BJ (cell line): ENCODE data around the gene GRIK2. TPM values are rescaled to one million over a fixed set of nuclear protein-coding genes. Genes with fewer than 3 reads are reported as not detected.

Experiments used
- CTCF ChIA-PET: fragments of 350-600 bp; formaldehyde crosslinking; extraction: SDS; loops from one replicate; lab custom pipeline; 2021; ENCODE audit warnings: antibody characterized with exemption, inconsistent platforms; lab: Yijun Ruan, JAX
- POLR2A ChIA-PET: fragments of 300-600 bp; sonication (Branson Sonifier 250); formaldehyde crosslinking; extraction: SDS; loops from one replicate; lab custom pipeline; 2021; ENCODE audit warnings: antibody characterized with exemption; lab: Charles Lee
- DNase-seq: peaks from one replicate; pipeline ENCODE4 v3.0.0-alpha.2; 2011; ENCODE audit warnings: low read depth
- H3K27me3 ChIP-seq: 2 replicates; pipeline ENCODE4 v1.6.0; 2011; ENCODE audit warnings: low read length; ENCODE audit not compliant: control insufficient read depth, insufficient read depth
- H3K36me3 ChIP-seq: 2 replicates; pipeline ENCODE4 v1.5.1; 2011; ENCODE audit warnings: low read length; ENCODE audit not compliant: control insufficient read depth, insufficient read depth
- H3K4me3 ChIP-seq: 2 replicates; pipeline ENCODE4 v1.5.1; 2011; ENCODE audit warnings: low read depth, mild to moderate bottlenecking, control low read depth, low read length
- polyA plus RNA-seq: library from polyadenylated mRNA; depleted of rRNA; stranded (reverse); fragments of >200 nt; gene quantifications from 2 replicates; pipeline ENCODE4 v1.2.3, GENCODE V29; 2011
- TF ChIP-seq, protein P1 (sequence below): IDR thresholded peaks from 2 replicates; pipeline ENCODE4 v1.5.1; 2011; ENCODE audit warnings: low read depth, mild to moderate bottlenecking, control low read depth, inconsistent platforms, low read length, moderate library complexity; ENCODE audit not compliant: insufficient read depth

GRIK2 gene
- polyA plus RNA-seq, 1 experiment, result 23.0 TPM

DNA sequence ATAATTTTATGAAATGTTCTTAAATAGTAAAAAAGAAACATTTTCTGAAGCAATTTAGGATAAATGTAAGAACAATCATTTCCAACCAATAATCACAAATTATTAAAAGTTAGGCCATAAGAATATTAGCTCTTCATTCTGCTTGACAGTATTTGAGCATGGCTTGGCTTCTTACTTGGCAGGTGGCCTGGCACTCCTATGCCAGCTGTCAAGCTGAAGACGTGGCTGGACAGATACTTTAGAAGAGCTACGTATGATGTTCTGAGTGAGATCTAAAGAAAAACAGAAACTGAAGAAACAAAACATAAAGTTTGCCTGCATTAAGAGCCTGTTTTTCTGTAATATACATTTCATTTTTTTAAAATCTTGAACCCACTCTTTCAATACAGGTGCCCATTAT lies 438.9 kb downstream of the GRIK2 start:
- POLR2A ChIA-PET, result no interaction called here
- TF ChIP-seq, protein P1, sequence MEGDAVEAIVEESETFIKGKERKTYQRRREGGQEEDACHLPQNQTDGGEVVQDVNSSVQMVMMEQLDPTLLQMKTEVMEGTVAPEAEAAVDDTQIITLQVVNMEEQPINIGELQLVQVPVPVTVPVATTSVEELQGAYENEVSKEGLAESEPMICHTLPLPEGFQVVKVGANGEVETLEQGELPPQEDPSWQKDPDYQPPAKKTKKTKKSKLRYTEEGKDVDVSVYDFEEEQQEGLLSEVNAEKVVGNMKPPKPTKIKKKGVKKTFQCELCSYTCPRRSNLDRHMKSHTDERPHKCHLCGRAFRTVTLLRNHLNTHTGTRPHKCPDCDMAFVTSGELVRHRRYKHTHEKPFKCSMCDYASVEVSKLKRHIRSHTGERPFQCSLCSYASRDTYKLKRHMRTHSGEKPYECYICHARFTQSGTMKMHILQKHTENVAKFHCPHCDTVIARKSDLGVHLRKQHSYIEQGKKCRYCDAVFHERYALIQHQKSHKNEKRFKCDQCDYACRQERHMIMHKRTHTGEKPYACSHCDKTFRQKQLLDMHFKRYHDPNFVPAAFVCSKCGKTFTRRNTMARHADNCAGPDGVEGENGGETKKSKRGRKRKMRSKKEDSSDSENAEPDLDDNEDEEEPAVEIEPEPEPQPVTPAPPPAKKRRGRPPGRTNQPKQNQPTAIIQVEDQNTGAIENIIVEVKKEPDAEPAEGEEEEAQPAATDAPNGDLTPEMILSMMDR, result no peak
- CTCF ChIA-PET, result no interaction called here

DNA sequence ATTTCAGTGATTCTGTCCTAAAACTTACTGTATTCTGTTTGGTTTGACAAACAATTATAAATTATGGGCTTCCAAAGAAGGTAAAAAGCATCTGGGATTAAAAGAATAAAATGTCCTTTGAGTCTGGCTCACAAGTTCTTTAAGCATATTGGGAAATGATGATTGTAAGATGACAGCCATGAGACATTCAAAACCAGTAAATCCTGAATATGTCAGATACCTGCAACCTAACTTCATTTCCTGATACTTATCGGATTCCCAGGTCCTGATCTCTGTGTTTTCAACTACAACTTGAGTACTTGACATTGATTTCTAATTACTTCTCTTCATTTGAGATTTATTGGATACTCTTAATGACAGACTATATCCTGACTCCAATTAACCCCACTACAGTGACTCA lies 446.6 kb downstream of the GRIK2 start:
- H3K27me3 ChIP-seq, result no peaks in the 10 kb centered on the region
- H3K36me3 ChIP-seq, result no peaks in the 10 kb centered on the region
- DNase-seq, result no peak
- ChIA-PET POLR2A (no interaction called here), CTCF (interaction anchor here (0.7 kb wide), 1 partner anchor 1663 kb away, joined by 3 read pairs; no protein-coding TSS in a partner anchor)
- no peak overlapping the region for H3K4me3 ChIP-seq
- TF ChIP-seq, protein P1, result no peak

More for the DNA sequence above, 438.9 kb downstream of the GRIK2 start:
- Histone ChIP-seq H3K27me3 (no peaks in the 10 kb centered on the region), H3K4me3 (no peak overlapping the region), H3K36me3 (no peaks in the 10 kb centered on the region)
- no peak for DNase-seq

DNA sequence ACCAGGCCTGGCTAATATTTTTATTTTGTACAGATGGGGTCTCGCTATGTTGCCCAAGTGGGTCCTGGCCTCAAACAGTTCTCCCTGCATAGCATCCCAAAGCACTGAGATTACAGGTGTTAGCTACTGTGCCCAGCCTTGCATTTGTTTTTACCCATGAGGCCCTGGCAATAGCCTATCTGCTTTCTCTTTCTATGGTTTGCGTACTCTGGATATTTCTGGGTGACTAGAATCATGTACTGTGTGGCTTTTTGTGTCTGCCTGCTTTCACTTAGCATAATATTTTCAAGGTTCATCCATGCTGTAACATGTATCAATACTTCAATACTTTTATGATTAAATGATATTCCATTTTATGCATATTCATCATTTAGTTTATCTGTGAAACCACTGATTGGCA lies 451.7 kb downstream of the GRIK2 start:
- no peak overlapping the region for H3K4me3 ChIP-seq
- TF ChIP-seq, protein P1, result no peak
- ChIA-PET POLR2A (no interaction called here), CTCF (no interaction called here)
- DNase-seq, result no peak
- no peaks in the 10 kb centered on the region for H3K27me3 ChIP-seq
- H3K36me3 ChIP-seq, result no peaks in the 10 kb centered on the region

DNA sequence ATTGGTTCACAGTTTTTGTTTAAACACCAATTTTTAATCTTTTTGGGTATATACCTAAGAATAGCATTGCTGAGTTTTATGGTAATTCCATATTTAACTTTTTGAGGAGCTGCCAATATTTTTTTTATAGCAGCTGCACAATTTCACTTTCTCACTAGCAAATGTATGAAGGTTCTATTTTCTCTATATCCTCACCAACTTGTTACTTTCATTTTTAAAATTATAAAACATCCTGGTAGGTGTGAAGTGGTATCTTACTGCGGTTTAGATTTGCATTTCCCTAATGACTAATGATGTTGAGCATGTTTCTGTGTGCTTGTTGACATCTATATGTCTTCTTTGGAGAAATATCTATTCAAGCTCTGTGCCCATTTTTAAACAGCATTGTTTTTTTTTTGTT lies 452.1 kb downstream of the GRIK2 start:
- TF ChIP-seq, protein P1, result no peak
- no peaks in the 10 kb centered on the region for H3K36me3 ChIP-seq
- H3K27me3 ChIP-seq, result no peaks in the 10 kb centered on the region
- no peak for DNase-seq
- no peak overlapping the region for H3K4me3 ChIP-seq
- ChIA-PET CTCF (no interaction called here), POLR2A (no interaction called here)

DNA sequence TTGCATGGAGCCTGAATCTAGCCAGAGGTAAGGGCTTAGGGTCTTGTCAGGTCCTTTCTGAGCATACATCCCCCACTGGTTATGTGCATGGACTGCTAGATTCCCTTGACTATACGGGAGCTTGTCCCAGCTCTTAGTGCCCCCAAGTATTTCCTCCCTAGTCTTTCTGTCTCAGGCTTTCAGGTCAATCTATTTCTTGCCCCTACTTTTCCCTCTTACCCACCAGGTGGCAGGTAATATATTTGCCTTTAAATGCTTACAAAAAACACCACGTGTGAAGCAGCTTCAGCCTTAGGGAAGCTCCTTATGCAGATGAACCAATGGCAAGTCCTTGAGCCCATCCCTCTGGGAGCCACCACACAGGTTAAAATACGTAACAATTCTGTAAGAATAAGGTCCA lies 454.2 kb downstream of the GRIK2 start:
- no peaks in the 10 kb centered on the region for H3K27me3 ChIP-seq
- TF ChIP-seq, protein P1, result no peak
- POLR2A ChIA-PET, result no interaction called here
- no peak for DNase-seq
- H3K36me3 ChIP-seq, result no peaks in the 10 kb centered on the region
- CTCF ChIA-PET, result no interaction called here
- H3K4me3 ChIP-seq, result no peak overlapping the region
